HG02798 (cell line): ENCODE results near the gene PCDH12.

Source experiments
- ATAC-seq: cut with Tn5 transposase; IDR thresholded peaks from one replicate; pipeline ENCODE4 v1.9.1; 2021; ENCODE audit warnings: mild to moderate bottlenecking; ENCODE audit not compliant: unreplicated experiment, poor library complexity

The PCDH12 gene

GRCh38 chr5:141913560-141914198 lies 44.3 kb downstream of the PCDH12 start:
- ATAC-seq: no peak

GRCh38 chr5:141910271-141910673 lies 47.7 kb downstream of the PCDH12 start:
- ATAC-seq: no peak

- ATAC-seq: no peak
Observed at GRCh38 chr5:141909212-141909611, 48.8 kb downstream of the PCDH12 start.

- ATAC-seq: no peak
Observed at GRCh38 chr5:141908796-141909195, 49.2 kb downstream of the PCDH12 start.

- ATAC-seq: no peak
Observed at GRCh38 chr5:141906972-141907371, 51.0 kb downstream of the PCDH12 start.

GRCh38 chr5:141906517-141906916 lies 51.5 kb downstream of the PCDH12 start:
- ATAC-seq: no peak

GRCh38 chr5:141904551-141904950 lies 53.5 kb downstream of the PCDH12 start:
- ATAC-seq: no peak

GRCh38 chr5:141903261-141903660 lies 54.7 kb downstream of the PCDH12 start:
- no peak for ATAC-seq

GRCh38 chr5:141902015-141902814 lies 55.8 kb downstream of the PCDH12 start:
- no peak for ATAC-seq

- ATAC-seq: no peak
Observed at GRCh38 chr5:141898448-141899049, 59.5 kb downstream of the PCDH12 start.

GRCh38 chr5:141897425-141897824 lies 60.6 kb downstream of the PCDH12 start:
- ATAC-seq: no peak
